Activated CD8-positive, alpha-beta memory T cell treated with anti-CD3 and anti-CD28 coated beads, Interleukin-2, amount 50 U/mL, for 1 hour (primary cell): ENCODE data around the gene ADH6.
"Not testable (repeated sequence)": the region's sequence is repeated elsewhere in the genome, so short reads cannot be mapped to it uniquely, and the experiment has no call there.

ENCODE experiments used
- DNase-seq: peaks from one replicate; pipeline ENCODE4 v3.0.0-alpha.2; 2020; ENCODE audit errors: extremely low read depth

ADH6 gene

GRCh38 chr4:99219072-99219471 lies at the start of gene ADH6:
TSS of gene ADH6 (minus strand) at chr4:99219246. CDS start at chr4:99219152, 94 bp downstream.
- no peak for DNase-seq

GRCh38 chr4:99264927-99265326 lies 45.9 kb upstream of the ADH6 start:
- no peak for DNase-seq

GRCh38 chr4:99252746-99253145 lies 33.7 kb upstream of the ADH6 start:
- no peak for DNase-seq

GRCh38 chr4:99248714-99249113 lies 29.7 kb upstream of the ADH6 start:
- no peak for DNase-seq

- DNase-seq: no peak
Measured at GRCh38 chr4:99235955-99236354, 16.9 kb upstream of the ADH6 start.

- DNase-seq: no peak
Measured at GRCh38 chr4:99234331-99235010, 15.4 kb upstream of the ADH6 start.

GRCh38 chr4:99233397-99233796 lies 14.4 kb upstream of the ADH6 start:
- not testable (repeated sequence) for DNase-seq

- not testable (repeated sequence) for DNase-seq
Measured at GRCh38 chr4:99228706-99229105, 9.7 kb upstream of the ADH6 start.

- DNase-seq: not testable (repeated sequence)
Measured at GRCh38 chr4:99227646-99228045, 8.6 kb upstream of the ADH6 start.

- no peak for DNase-seq
Measured at GRCh38 chr4:99221980-99222379, 2.9 kb upstream of the ADH6 start.

- no peak for DNase-seq
Measured at GRCh38 chr4:99219479-99219878, 433 bp upstream of the ADH6 start.

GRCh38 chr4:99215521-99215920 lies 3.5 kb downstream of the ADH6 start:
- no peak for DNase-seq

- no peak for DNase-seq
Measured at GRCh38 chr4:99210789-99211188, 8.3 kb downstream of the ADH6 start.

- DNase-seq: no peak
Measured at GRCh38 chr4:99209671-99210070, 9.4 kb downstream of the ADH6 start.

GRCh38 chr4:99208719-99209075 lies 10.3 kb downstream of the ADH6 start:
- DNase-seq: no peak

- DNase-seq: no peak
Measured at GRCh38 chr4:99207911-99208718, 10.9 kb downstream of the ADH6 start.

- DNase-seq: no peak
Measured at GRCh38 chr4:99207069-99207743, 11.8 kb downstream of the ADH6 start.

- DNase-seq: no peak
Measured at GRCh38 chr4:99205153-99205979, 13.7 kb downstream of the ADH6 start.

- DNase-seq: no peak
Measured at GRCh38 chr4:99202536-99202935, 16.5 kb downstream of the ADH6 start.

- no peak for DNase-seq
Measured at GRCh38 chr4:99202094-99202493, 17.0 kb downstream of the ADH6 start.

- DNase-seq: no peak
Measured at GRCh38 chr4:99201690-99202089, 17.4 kb downstream of the ADH6 start.

- no peak for DNase-seq
Measured at GRCh38 chr4:99200138-99200537, 18.9 kb downstream of the ADH6 start.
